Ecto neural progenitor cell (in vitro differentiated cells): ENCODE results near the gene NTN4.
"Not testable (repeated sequence)": the region's sequence is repeated elsewhere in the genome, so short reads cannot be mapped to it uniquely, and the experiment has no call there.

ENCODE experiments used
- DNase-seq: peaks from one replicate; pipeline ENCODE4 v3.0.0-alpha.2; 2018; ENCODE audit warnings: low spot score

The NTN4 gene

DNA sequence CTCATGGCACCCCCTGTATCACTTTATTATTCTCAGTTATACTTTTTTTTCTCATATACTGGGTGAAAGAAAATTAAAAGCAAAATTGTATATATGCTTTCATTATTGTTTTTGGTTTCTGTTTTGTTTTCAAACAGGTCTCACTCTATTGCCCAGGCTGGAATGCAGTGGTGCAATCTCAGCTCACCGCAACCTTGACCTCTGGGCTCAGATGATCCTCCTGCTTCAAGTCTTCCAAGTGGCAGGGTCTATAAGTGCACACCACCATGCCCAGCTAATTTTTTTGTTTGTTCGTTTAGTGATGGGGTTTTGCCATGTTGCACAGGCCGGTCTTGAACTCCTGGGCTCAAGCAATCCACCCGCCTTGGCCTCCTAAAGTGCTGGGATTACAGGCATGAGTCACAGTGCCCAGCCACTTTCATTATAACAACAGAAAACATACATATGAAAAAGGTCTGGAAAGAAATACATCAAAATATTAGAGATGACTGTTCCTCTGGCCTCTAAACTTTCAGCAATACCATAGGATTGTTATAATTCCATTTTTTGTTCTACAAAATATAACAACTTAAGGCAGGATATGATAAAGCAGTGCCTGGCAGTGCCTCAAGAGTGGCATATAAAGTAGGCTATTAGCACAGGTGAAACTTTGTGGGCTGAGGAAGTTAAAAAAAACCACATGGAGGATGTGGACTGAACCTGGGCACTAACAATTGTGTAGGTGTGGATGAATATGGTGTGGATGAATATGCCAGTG, 5.8 kb upstream of the NTN4 start:
- DNase-seq = no peak

- peak; percentile 78 for DNase-seq
Observed at GRCh38 chr12:95790917-95791849, 619 bp upstream of the NTN4 start.

DNA sequence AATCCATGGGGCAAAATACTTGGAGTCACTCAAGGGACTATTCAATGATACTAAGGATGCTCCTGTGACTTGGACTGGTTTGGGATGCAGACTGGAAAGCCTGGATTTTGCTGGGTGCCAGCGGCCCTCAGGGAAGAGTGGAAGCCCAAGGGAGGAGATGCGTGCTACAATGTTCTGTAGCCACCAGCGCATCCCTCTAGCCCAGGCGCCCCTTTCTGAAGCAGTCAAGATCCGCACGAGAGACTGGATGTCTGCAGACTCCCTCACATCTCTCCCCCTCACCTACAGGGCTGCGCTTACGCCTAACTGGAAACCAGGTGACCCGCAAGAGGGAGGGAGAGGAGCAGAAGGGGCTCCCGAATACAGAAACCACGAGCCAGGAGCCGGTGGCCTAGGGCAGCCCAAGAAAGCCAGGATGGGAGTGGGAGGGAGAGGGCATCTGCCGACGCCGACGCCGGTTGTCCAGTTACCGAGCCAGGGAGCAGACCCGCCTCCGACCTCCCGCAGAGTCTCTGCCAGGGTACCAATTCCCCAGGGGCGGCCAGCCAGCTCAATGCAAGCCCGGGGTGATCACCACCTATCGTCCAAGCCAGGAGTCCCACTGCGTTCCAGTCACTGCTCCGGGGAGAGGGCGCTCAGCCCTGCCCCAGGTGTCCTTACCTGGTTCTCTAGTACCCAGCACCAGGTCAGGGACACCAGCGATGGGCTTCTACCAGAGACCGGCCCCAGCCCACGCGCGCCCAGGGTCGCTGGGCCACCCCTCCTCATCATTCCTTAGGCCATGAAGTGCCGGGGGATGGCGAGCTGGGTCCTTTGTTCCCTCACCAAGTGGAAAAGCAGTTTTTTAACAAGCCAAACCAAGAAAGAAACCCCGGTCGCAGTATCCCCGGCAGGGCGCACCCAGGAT, 1.2 kb downstream of the NTN4 start:
- peak; percentile 73 for DNase-seq

DNA sequence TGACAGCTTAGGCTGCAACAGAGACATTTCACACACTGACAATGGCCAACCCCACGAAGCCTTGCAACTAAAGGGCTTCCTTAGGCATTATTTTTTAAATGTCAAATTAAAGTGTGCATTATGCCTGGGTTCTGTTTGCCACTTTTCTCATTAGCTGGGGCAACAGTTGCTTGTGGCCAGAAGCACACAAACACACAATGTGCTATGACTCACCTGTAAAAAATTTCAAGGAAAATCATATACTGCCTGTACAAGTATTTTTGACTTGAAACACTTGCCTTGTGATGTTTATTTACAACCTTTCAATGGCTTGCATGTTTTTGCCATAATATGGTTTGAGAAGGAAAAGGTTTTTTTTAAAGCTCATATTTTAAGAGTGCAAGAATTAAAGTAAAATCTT, 1.9 kb downstream of the NTN4 start:
- no peak for DNase-seq

DNA sequence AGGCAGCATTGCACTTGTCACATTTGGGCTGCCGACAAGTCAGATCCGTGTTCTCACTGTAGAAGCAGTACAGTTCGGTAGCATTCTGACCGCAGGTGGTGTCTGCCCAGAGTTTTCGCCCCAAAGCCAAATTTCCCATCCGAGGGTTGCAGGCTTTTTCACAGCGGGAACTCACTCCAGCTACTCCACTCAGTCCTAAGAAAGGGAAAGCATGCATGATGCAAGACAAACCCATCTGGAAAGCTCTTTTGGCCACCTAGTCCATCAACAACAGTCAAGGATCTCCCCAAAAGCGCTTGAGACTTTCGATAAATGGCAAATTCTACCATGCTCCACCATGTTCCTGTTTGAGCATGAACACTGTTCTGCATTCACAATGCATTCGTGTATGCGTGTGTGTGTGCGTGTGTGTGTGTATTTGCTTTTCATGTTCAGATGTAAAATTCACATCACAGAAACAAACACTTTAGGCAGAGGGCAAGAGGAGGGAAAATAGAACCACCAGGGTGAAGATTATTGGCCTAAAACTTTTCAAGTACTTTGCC, 3.2 kb downstream of the NTN4 start:
- no peak for DNase-seq

DNA sequence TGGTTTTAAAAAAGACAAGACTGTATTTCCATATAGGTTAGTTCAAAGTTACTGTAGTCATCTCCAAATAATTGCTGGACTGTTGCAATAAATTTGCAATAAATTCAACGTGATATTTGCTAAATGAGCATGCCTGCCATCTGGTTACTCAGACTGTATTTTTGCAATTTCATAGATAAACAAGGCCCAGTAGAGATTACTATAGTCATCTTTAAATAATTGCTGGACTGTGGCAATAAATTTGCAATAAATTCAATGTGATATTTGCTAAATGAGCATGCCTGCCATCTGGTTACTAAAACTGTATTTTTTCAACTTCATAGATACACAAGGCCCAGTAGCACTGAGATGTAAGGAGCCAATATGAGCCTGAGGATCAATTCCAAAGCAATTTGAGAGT, 5.6 kb downstream of the NTN4 start:
- no peak for DNase-seq

DNA sequence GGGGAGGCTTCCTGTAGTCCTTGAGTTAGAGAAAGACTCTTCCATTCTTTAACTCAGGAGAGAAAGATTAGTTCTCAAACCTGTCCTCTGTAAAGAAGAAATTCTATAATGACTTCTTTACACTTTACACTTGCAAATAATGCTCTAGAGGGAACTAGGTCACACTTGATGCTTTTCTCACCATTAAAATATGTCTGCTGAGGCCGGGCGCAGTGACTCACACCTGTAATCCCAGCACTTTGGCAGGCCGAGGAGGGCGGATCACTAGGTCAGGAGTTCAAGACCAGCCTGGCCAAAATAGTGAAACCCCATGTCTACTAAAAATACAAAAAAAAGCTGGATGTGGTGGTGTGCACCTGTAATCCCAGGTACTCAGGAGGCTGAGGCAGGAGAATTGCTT, 6.3 kb downstream of the NTN4 start:
- DNase-seq = no peak

DNA sequence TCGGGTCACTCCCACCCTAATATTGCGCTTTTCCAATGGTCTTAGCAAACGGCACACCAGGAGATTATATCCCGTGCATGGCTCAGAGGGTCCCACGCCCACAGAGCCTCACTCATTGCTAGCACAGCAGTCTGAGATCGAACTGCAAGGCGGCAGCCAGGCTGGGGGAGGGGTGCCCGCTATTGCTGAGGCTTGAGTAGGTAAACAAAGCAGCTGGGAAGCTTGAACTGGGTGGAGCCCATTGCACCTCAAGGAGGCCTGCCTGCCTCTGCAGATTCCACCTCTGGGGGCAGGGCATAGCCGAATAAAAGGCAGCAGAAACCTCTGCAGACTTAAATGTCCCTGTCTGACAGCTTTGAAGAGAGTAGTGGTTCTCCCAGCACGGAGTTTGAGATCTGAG, 15.1 kb downstream of the NTN4 start:
- not testable (repeated sequence) for DNase-seq

DNA sequence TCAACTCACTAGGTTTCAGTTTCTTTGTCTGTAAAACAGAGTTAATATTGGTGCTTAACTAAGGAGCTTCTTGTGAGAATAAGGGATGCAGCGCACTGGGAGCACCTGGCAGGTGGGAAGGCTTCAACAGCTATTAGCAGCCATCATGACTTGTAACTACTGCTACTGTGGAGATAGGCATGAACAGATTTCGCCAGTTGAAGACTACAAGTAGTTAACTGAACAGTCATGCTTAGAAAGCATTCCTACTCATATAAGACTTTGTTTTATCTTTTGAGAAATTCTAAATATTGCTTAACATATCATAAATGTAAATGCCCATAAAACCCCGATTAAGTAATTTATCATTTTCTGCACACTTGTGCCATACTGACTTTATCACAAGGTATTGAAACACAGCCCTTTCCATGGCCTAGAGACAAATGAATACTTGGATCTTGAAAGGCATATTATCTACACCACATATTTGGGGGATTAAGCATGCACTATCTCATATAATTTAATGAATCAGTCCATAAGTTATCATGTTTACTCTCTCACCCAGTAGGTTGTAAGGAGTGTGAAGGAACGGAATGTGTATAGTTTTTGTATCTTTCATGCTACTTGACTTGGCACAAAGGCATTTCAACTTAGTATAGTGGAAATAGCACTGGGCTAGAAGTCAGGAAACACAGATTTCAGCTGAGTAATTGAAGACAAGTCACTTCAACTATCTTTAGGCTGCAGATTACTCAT, 16.1 kb downstream of the NTN4 start:
- no peak for DNase-seq

DNA sequence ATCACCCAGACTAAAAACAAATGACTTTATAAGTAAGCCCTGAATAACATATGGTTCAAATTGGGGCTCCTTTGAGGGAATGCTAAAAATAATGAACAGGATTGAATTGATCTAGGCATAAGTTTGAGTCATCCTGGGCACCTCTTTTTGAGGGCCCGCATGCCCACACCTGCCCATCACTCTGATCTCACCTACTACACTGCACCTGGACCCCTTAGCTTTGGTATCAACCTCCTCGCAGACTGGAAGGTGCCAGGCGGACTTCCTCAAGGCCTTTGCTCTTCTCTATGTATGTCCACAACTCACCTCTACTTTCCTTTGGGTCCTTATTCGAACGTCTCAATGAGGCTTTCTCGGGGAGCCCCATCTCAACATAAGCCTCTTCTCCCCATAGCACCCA, 17.2 kb downstream of the NTN4 start:
- no peak for DNase-seq

DNA sequence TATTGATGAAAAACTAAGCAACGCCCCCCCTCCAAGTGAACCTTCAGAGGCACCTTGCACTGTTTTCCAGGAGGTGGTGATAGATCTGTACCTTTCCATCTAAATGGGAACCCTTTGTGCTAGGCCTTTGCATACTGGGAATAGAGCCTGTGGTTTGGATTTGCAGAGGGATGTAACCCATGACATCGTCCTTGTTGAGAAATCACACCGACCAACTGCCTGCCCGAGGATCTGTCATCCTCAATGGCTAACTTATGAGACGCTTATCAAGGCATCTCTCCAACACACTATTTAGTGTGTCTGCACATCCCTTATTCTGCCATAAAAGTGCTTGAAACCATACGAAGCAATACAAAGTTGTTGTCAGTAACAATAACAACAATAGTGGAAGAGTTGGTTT, 22.9 kb downstream of the NTN4 start:
- no peak for DNase-seq

- DNase-seq = no peak
Observed at GRCh38 chr12:95766356-95767019, 24.1 kb downstream of the NTN4 start.

- DNase-seq = no peak
Observed at GRCh38 chr12:95764848-95765247, 25.7 kb downstream of the NTN4 start.

GRCh38 chr12:95763809-95764253, 26.7 kb downstream of the NTN4 start:
- no peak for DNase-seq

GRCh38 chr12:95762123-95762785, 28.3 kb downstream of the NTN4 start:
- no peak for DNase-seq

DNA sequence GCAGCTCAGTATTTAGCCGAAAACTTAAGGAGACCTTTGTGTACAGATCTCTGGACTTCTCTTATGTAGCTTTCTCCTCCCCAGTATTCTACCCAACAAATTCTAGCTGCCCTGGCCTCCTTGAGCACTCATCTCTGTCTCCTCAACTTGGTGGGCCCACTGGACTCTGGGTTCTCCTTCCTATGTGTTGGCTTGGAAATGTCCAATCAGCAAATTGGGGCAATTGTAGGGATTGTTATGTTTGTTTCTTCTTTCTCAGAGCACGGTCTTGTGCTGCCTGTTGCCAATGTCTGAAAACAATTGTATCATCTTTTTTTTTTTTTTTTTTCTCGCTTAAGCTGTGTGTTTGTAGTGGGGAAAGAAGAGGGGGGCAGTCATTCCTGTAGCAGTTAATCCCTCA, 30.2 kb downstream of the NTN4 start:
- no peak for DNase-seq

GRCh38 chr12:95759718-95760117, 30.8 kb downstream of the NTN4 start:
- DNase-seq = no peak

- no peak for DNase-seq
Observed at GRCh38 chr12:95759039-95759438, 31.5 kb downstream of the NTN4 start.

DNA sequence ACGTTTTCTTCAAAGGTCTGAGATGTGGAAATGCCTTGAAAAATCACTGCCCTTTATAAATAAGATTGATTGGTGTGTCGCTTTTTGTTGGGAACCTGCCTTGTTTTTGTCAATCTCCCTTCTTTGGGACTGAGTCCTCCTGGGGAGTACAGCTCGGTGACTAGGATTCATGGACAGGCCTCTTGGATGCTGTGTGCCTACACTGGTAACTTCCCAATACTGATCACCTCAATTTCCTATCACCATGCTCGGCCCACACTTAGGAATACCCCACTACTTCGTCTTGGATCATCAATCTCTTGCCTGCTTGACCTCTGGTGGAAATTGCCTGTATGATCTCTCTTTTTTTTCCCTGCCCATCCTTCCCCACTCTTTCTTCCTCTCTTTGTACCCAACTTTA, 34.2 kb downstream of the NTN4 start:
- no peak for DNase-seq

GRCh38 chr12:95755261-95755865, 35.2 kb downstream of the NTN4 start:
- DNase-seq = no peak
